HepG2 (cell line): Measurements from ENCODE around the gene FMO3. TPM values are rescaled to one million over a fixed set of nuclear protein-coding genes. Genes with fewer than 3 reads are reported as not detected.

Experiments
- ATAC-seq: fragments of 200-7000 bp; cut with Tn5 transposase; 3 replicates; pipeline ENCODE4 v1.9.1; 2020; ENCODE audit warnings: mild to moderate bottlenecking, moderate library complexity
- BruUV-seq: library from RNA; stranded (reverse); fragments of 400-500 nt; replicated peaks from 2 replicates; lab custom pipeline; 2021; lab: Mats Ljungman, UMichigan
- CTCF ChIA-PET: fragments of 300-600 bp; formaldehyde crosslinking; extraction: SDS; loops from one replicate; lab custom pipeline; 2021; ENCODE audit warnings: low total read pairs, inconsistent platforms, low intra/inter-chr PET ratio; lab: Yijun Ruan, JAX
- POLR2A ChIA-PET: fragments of 350-600 bp; sonication (Branson Sonifier 250); formaldehyde crosslinking; loops from one replicate; lab custom pipeline; 2020; ENCODE audit warnings: antibody characterized with exemption, inconsistent platforms; lab: Yijun Ruan, JAX
- DNase-seq: peaks from one replicate; pipeline ENCODE4 v3.0.0-alpha.2; 2015; ENCODE audit warnings: low spot score
- FAIRE-seq: peaks from 3 replicates; lab custom pipeline; 2011; peaks lifted over from hg19 to GRCh38; lab: Jason Lieb, UNC
- H2AFZ ChIP-seq: one replicate; pipeline ENCODE4 v1.6.1; 2011; ENCODE audit warnings: low read length, inconsistent platforms
- H3K27ac ChIP-seq: fragments of 300-600 bp; 3 replicates; pipeline ENCODE4 v1.8.0; 2011; ENCODE audit warnings: mixed run types, mild to moderate bottlenecking, mixed read lengths, low read length, inconsistent platforms; ENCODE audit not compliant: insufficient read depth; ENCODE audit errors: extremely low read length
- H3K27me3 ChIP-seq, 2 experiments: fragments of 200-600 bp in 1 of 2; 2 replicates in 1 of 2; 3 replicates in 1 of 2; pipeline versions ENCODE4 v1.6.0 to v1.8.0; 2011; ENCODE audit warnings: low read length in 2 of 2, mild to moderate bottlenecking in 2 of 2, moderate library complexity in 2 of 2, inconsistent platforms in 1 of 2; ENCODE audit not compliant: insufficient read depth in 2 of 2, control insufficient read depth in 1 of 2
- H3K36me3 ChIP-seq, 2 experiments: fragments of 200-600 bp in 1 of 2; replicated peaks in 1 of 2; 2 replicates in 1 of 2; 3 replicates in 1 of 2; pipeline versions ENCODE4 v1.5.1 to v1.8.0; 2011; ENCODE audit warnings: low read length in 2 of 2, inconsistent platforms in 1 of 2; ENCODE audit not compliant: insufficient read depth in 2 of 2, control insufficient read depth in 1 of 2
- H3K4me1 ChIP-seq: 2 replicates; pipeline ENCODE4 v1.5.1; 2012; ENCODE audit warnings: low read length, inconsistent platforms; ENCODE audit not compliant: insufficient read depth
- H3K4me2 ChIP-seq: 2 replicates; pipeline ENCODE4 v1.6.0; 2011; ENCODE audit warnings: low read depth, low read length, inconsistent platforms
- H3K4me3 ChIP-seq, 3 experiments: fragments of 200-600 bp in 1 of 3; sonication (generic), shearing (Covaris generic) in 1 of 3; replicated peaks in 1 of 3; 2 replicates each; pipeline ENCODE4 v1.5.1; 2011 to 2016; ENCODE audit warnings: low read length in 3 of 3, inconsistent platforms in 2 of 3, low read depth in 2 of 3, mild to moderate bottlenecking in 2 of 3, control low read depth in 1 of 3, mixed read lengths in 1 of 3; ENCODE audit not compliant: insufficient read depth in 1 of 3
- H3K79me2 ChIP-seq: one replicate; pipeline ENCODE4 v1.6.1; 2011; ENCODE audit warnings: low read length, inconsistent platforms; ENCODE audit not compliant: insufficient read depth
- H3K9ac ChIP-seq: 2 replicates; pipeline ENCODE4 v1.6.0; 2011; ENCODE audit warnings: mild to moderate bottlenecking, low read depth, low read length, inconsistent platforms; ENCODE audit not compliant: insufficient read depth
- H3K9me3 ChIP-seq: 2 replicates; pipeline ENCODE4 v1.5.1; 2012; ENCODE audit warnings: mild to moderate bottlenecking, low read length
- H4K20me1 ChIP-seq: 2 replicates; pipeline ENCODE4 v1.6.0; 2011; ENCODE audit warnings: inconsistent platforms, mild to moderate bottlenecking, low read length, moderate library complexity; ENCODE audit not compliant: insufficient read depth
- FOXO1 ChIP-seq: sonication (generic); formaldehyde crosslinking; IDR thresholded peaks from 2 replicates; pipeline ENCODE4 v1.4.0; 2020; ENCODE audit warnings: missing genetic modification reagents
- HDAC2 ChIP-seq: sonication (generic); formaldehyde crosslinking; IDR thresholded peaks from 2 replicates; pipeline ENCODE4 v1.4.0; 2020; ENCODE audit warnings: missing genetic modification reagents
- NCOA1 ChIP-seq: sonication (generic); formaldehyde crosslinking; IDR thresholded peaks from 2 replicates; pipeline ENCODE4 v1.9.0; 2021; ENCODE audit warnings: missing genetic modification reagents
- ZFAT ChIP-seq: sonication (generic); formaldehyde crosslinking; conservative IDR thresholded peaks from 2 replicates; pipeline ENCODE4 v1.8.1; 2023; ENCODE audit warnings: missing genetic modification reagents, inconsistent platforms
- ZNF547 ChIP-seq: sonication (generic); formaldehyde crosslinking; IDR thresholded peaks from 2 replicates; pipeline ENCODE4 v1.5.1; 2020; ENCODE audit warnings: mild to moderate bottlenecking, missing genetic modification reagents
- ZNF562 ChIP-seq: sonication (generic); formaldehyde crosslinking; IDR thresholded peaks from 2 replicates; pipeline ENCODE4 v1.8.0; 2022; ENCODE audit warnings: missing genetic modification reagents, borderline replicate concordance
- ZNF746 ChIP-seq: sonication (generic); formaldehyde crosslinking; IDR thresholded peaks from 2 replicates; pipeline ENCODE4 v1.8.0; 2022; ENCODE audit warnings: mild to moderate bottlenecking, missing genetic modification reagents
- WGBS: methylation state at CpG from one replicate; pipeline ENCODE4 v1.1.6; 2017; ENCODE audit warnings: low lambda C conversion rate; 5-methylcytosine and 5-hydroxymethylcytosine counted together
- in situ Hi-C: cut with HindIII; loops from 2 replicates; pipeline ENCODE4 v1.10.0; 2017; ENCODE audit warnings: low pct_unique_long_range_greater_than_20kb; ENCODE audit not compliant: extremely low pct_ligation_motif_present
- intact Hi-C: fragments of 100-400 bp; cut with micrococcal nuclease; formaldehyde crosslinking; loops from one replicate; pipeline ENCODE4 v1.10.0; 2022; ENCODE audit not compliant: unreplicated experiment
- polyA plus RNA-seq, 8 experiments: library from polyadenylated mRNA; depleted of rRNA in 3 of 8; stranded (reverse) in 7 of 8; unstranded in 1 of 8; fragments of >200 nt; fragmentation: Illumina TruSeq in 4 of 8; extraction: Trizol in 4 of 8; gene quantifications; 2 replicates each; pipeline versions ENCODE4 v1.2.1 to v1.2.3, GENCODE V29; 2011 to 2016; ENCODE audit warnings: low read depth in 4 of 8, missing spikeins in 1 of 8, mixed read lengths in 1 of 8; ENCODE audit not compliant: insufficient read depth in 1 of 8
- total RNA-seq, 5 experiments: library from RNA; depleted of rRNA; stranded (reverse); fragments of >200 nt; fragmentation: Illumina TruSeq; extraction: Trizol; gene quantifications; 2 replicates each; pipeline ENCODE4 v1.2.3, GENCODE V29; 2016; ENCODE audit warnings: low read depth in 1 of 5
- TF ChIP-seq, protein P1 (sequence below), 2 experiments: IDR thresholded peaks; 2 replicates each; pipeline ENCODE4 v1.6.1; 2011 to 2012; ENCODE audit warnings: low read length in 2 of 2, borderline replicate concordance in 1 of 2, low read depth in 1 of 2, mild to moderate bottlenecking in 1 of 2, moderate library complexity in 1 of 2
- TF ChIP-seq, protein P2 (sequence below): sonication (generic); formaldehyde crosslinking; IDR thresholded peaks from 2 replicates; pipeline ENCODE4 v1.4.0; 2020; ENCODE audit warnings: missing genetic modification reagents

The FMO3 gene
- total and polyA plus RNA-seq, 2 of the 13 experiments (the other 11 are each of a cell fraction or from before 2014, with no cell fraction given), result not detected

DNA sequence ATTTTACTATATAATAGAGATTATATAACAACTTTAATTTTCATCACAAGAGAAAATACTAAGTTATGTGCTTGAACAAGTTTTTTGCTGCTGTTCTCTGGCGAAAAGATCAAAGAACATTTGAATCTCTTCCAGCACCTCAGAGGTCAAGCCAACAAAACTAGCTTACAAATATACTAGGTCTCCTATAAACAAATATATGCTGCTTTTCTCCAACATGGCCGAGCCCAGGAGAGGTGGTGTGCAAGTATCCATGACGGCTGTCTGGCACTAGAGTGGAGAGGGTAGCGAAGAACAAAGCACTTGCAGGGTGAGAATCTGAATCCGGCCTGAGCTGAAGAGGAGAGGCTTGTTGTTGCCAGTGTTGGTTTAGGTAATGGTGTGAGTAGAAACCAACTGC, 7.5 kb upstream of the FMO3 start:
- DNase-seq (no peak), ATAC-seq (no peak), FAIRE-seq (no peak)
- no peak overlapping the region for H3K4me3 ChIP-seq
- H3K9me3 ChIP-seq, result no peaks in the 10 kb centered on the region
- H2AFZ ChIP-seq, result no peak overlapping the region
- no peaks in the 10 kb centered on the region for H3K36me3 ChIP-seq
- CTCF ChIA-PET, result no interaction called here
- H3K27ac ChIP-seq, result no peak overlapping the region
- POLR2A ChIA-PET, result no interaction called here
- no peaks in the 10 kb centered on the region for H3K4me1 ChIP-seq
- no peaks in the 10 kb centered on the region for H3K79me2 ChIP-seq
- no peaks in the 10 kb centered on the region for H4K20me1 ChIP-seq
- H3K4me2 ChIP-seq, result no peak overlapping the region
- WGBS, result 27% methylated on average over 5 of the region's 5 CpGs
- in situ Hi-C loops, result no loop called here
- TF ChIP-seq HDAC2 (CRISPR knock-in tag) (no peak), ZFAT (CRISPR knock-in tag) (no peak), ZNF562 (no peak), ZNF746 (CRISPR knock-in tag) (no peak), FOXO1 (CRISPR knock-in tag) (no peak), NCOA1 (no peak), ZNF547 (CRISPR knock-in tag) (no peak)
- TF ChIP-seq, protein P1, sequence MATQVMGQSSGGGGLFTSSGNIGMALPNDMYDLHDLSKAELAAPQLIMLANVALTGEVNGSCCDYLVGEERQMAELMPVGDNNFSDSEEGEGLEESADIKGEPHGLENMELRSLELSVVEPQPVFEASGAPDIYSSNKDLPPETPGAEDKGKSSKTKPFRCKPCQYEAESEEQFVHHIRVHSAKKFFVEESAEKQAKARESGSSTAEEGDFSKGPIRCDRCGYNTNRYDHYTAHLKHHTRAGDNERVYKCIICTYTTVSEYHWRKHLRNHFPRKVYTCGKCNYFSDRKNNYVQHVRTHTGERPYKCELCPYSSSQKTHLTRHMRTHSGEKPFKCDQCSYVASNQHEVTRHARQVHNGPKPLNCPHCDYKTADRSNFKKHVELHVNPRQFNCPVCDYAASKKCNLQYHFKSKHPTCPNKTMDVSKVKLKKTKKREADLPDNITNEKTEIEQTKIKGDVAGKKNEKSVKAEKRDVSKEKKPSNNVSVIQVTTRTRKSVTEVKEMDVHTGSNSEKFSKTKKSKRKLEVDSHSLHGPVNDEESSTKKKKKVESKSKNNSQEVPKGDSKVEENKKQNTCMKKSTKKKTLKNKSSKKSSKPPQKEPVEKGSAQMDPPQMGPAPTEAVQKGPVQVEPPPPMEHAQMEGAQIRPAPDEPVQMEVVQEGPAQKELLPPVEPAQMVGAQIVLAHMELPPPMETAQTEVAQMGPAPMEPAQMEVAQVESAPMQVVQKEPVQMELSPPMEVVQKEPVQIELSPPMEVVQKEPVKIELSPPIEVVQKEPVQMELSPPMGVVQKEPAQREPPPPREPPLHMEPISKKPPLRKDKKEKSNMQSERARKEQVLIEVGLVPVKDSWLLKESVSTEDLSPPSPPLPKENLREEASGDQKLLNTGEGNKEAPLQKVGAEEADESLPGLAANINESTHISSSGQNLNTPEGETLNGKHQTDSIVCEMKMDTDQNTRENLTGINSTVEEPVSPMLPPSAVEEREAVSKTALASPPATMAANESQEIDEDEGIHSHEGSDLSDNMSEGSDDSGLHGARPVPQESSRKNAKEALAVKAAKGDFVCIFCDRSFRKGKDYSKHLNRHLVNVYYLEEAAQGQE (IDR thresholded peaks at IDR 0.05; ENCODE audit: borderline replicate concordance in 1 of 2, low read depth in 1 of 2, low read length in 2 of 2), result no peak
- TF ChIP-seq, protein P2, sequence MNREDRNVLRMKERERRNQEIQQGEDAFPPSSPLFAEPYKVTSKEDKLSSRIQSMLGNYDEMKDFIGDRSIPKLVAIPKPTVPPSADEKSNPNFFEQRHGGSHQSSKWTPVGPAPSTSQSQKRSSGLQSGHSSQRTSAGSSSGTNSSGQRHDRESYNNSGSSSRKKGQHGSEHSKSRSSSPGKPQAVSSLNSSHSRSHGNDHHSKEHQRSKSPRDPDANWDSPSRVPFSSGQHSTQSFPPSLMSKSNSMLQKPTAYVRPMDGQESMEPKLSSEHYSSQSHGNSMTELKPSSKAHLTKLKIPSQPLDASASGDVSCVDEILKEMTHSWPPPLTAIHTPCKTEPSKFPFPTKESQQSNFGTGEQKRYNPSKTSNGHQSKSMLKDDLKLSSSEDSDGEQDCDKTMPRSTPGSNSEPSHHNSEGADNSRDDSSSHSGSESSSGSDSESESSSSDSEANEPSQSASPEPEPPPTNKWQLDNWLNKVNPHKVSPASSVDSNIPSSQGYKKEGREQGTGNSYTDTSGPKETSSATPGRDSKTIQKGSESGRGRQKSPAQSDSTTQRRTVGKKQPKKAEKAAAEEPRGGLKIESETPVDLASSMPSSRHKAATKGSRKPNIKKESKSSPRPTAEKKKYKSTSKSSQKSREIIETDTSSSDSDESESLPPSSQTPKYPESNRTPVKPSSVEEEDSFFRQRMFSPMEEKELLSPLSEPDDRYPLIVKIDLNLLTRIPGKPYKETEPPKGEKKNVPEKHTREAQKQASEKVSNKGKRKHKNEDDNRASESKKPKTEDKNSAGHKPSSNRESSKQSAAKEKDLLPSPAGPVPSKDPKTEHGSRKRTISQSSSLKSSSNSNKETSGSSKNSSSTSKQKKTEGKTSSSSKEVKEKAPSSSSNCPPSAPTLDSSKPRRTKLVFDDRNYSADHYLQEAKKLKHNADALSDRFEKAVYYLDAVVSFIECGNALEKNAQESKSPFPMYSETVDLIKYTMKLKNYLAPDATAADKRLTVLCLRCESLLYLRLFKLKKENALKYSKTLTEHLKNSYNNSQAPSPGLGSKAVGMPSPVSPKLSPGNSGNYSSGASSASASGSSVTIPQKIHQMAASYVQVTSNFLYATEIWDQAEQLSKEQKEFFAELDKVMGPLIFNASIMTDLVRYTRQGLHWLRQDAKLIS (CRISPR knock-in tag), result no peak
- no peaks in the 10 kb centered on the region for H3K27me3 ChIP-seq
- intact Hi-C loops, result no loop called here
- no TSS peak for BruUV-seq
- no peak overlapping the region for H3K9ac ChIP-seq
